Measurements from ENCODE around the gene FBXW10. TPM values are rescaled to one million over a fixed set of nuclear protein-coding genes. Genes with fewer than 3 reads are reported as not detected.
"Not testable (repeated sequence)": the region's sequence is repeated elsewhere in the genome, so short reads cannot be mapped to it uniquely, and the experiment has no call there.

Gene FBXW10
- total and polyA plus RNA-seq, 2 of the 8 experiments (the other 6 are each of a cell fraction or from before 2014, with no cell fraction given), result not detected

DNA sequence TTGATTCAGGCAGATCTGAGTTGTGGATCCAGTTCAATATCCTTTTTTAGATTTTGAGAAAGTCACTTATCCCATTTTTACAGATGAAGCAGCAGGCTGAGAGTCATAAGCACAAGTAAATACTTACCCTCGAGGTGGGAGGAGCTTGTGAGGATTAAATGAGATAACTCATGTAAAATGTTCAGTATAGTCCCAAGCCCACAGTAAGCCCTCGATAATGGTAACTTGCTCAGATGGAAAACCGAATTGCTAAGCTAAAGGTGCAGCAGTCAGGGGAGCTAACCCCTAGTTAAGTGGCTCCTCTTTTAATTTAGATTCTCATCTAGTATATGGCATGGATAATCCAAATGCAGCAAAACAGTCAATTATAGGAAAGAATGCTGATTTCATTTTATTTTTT is 72.1 kb downstream of the FBXW10 start:
- H3K23me2 ChIP-seq (ENCODE audit: low read depth, low read length); FAIRE-seq; H2AFZ ChIP-seq (ENCODE audit: low read length); H3K79me2 ChIP-seq (ENCODE audit: control insufficient read depth in 1 of 2, insufficient read depth in 2 of 2, low read length in 2 of 2); POLR2A ChIA-PET (ENCODE audit: partially characterized antibody); H2BK12ac ChIP-seq (ENCODE audit: low read depth, low read length); H3K56ac ChIP-seq (replicated peaks; ENCODE audit: insufficient read length, low read depth, low read length); CTCF ChIA-PET (ENCODE audit: partially characterized antibody); H3K14ac ChIP-seq (ENCODE audit: insufficient read length); H2BK20ac ChIP-seq (ENCODE audit: low read length); H2AK5ac ChIP-seq (ENCODE audit: low read depth, low read length); H4K91ac ChIP-seq (replicated peaks; ENCODE audit: insufficient read length, low read length); H4K5ac ChIP-seq (ENCODE audit: insufficient read length, low read depth, low read length); H3K4me1 ChIP-seq (replicated peaks in 1 of 4; ENCODE audit: control insufficient read depth in 3 of 4, insufficient read depth in 4 of 4, low read length in 3 of 4); H3K79me1 ChIP-seq (ENCODE audit: low read depth, low read length); H2BK120ac ChIP-seq (replicated peaks; ENCODE audit: low read depth, low read length); H3K36me3 ChIP-seq (ENCODE audit: control insufficient read depth in 2 of 4, insufficient read depth in 4 of 4, low read length in 3 of 4); H3K9ac ChIP-seq (replicated peaks in 1 of 4; ENCODE audit: extremely low read depth in 1 of 4, low read depth in 3 of 4, low read length in 3 of 4); H3K18ac ChIP-seq (ENCODE audit: extremely low read depth, low read length); H2BK15ac ChIP-seq (ENCODE audit: low read length); DNase-seq (ENCODE audit: low read depth in 1 of 2, low spot score in 2 of 2); H3K23ac ChIP-seq (ENCODE audit: insufficient read length); H3K4me2 ChIP-seq (ENCODE audit: insufficient read depth in 1 of 2, low read depth in 2 of 2, low read length in 2 of 2); H3K4me3 ChIP-seq (ENCODE audit: extremely low read depth in 1 of 4, insufficient read depth in 2 of 4, low read depth in 3 of 4, low read length in 4 of 4); H3K27me3 ChIP-seq (replicated peaks in 1 of 4; ENCODE audit: control insufficient read depth in 3 of 4, extremely low read depth in 1 of 4, insufficient read depth in 3 of 4, low read length in 3 of 4); H3K27ac ChIP-seq (ENCODE audit: low read depth, low read length); H3K9me3 ChIP-seq (ENCODE audit: insufficient read depth in 2 of 2, low read depth in 1 of 2, low read length in 1 of 2); H4K20me1 ChIP-seq (replicated peaks in 1 of 2; ENCODE audit: control insufficient read depth in 1 of 2, insufficient read depth in 2 of 2, low read length in 2 of 2); H4K8ac ChIP-seq (ENCODE audit: extremely low read depth, insufficient read depth, low read length); H3K4ac ChIP-seq (replicated peaks; ENCODE audit: insufficient read length, low read depth, low read length); H2BK5ac ChIP-seq (ENCODE audit: low read depth, low read length): not testable (repeated sequence)
- WGBS, 2 experiments (ENCODE audit: extremely low coverage in 1 of 2, insufficient coverage in 1 of 2, insufficient read length in 1 of 2, insufficient replicate concordance in 2 of 2, low coverage in 1 of 2, low lambda C conversion rate in 2 of 2, missing lambda C conversion rate in 1 of 2), result 86% methylated on average over 3 of the region's 3 CpGs; no CpG with 5 or more reads in 1 of the 2 experiments
